ENCODE results near the gene TECPR1. TPM values are rescaled to one million over a fixed set of nuclear protein-coding genes. Genes with fewer than 3 reads are reported as not detected.

The TECPR1 gene
- total RNA-seq, 4 donors from 2014 or later = 33.8 to 74.1 (median 44.1) TPM

- TF ChIP-seq CTCF (IDR thresholded peaks at IDR 0.05) (no peak), POLR2A (IDR thresholded peaks at IDR 0.05) (no peak)
- Histone ChIP-seq H3K27me3 (no peaks in the 10 kb centered on the region), H3K4me1 (no peaks in the 10 kb centered on the region), H3K4me3 (no peak overlapping the region), H3K36me3 (peaks cover 0 to 45% (median 0%) of the 10 kb centered on the region in 3 donors), H3K9me3 (no peaks in the 10 kb centered on the region), H3K27ac (no peak overlapping the region)
- DNase-seq = no peak
Measured at GRCh38 chr7:98231493-98232262, 20.4 kb downstream of the TECPR1 start.

- no peak overlapping the region for H3K27ac ChIP-seq
- H3K4me1 ChIP-seq = no peaks in the 10 kb centered on the region
- no peaks in the 10 kb centered on the region for H3K9me3 ChIP-seq
- H3K36me3 ChIP-seq = peaks cover 0 to 46% (median 0%) of the 10 kb centered on the region in 3 donors
- DNase-seq = no peak
- H3K27me3 ChIP-seq = no peaks in the 10 kb centered on the region
- H3K4me3 ChIP-seq = no peak overlapping the region
- TF ChIP-seq POLR2A (IDR thresholded peaks at IDR 0.05) = no peak
- no peak for TF ChIP-seq CTCF (IDR thresholded peaks at IDR 0.05)
Measured at GRCh38 chr7:98230746-98231471, 21.1 kb downstream of the TECPR1 start.

GRCh38 chr7:98229991-98230745 is 21.9 kb downstream of the TECPR1 start:
- Histone ChIP-seq H3K27ac (no peak overlapping the region), H3K36me3 (peaks cover 0 to 46% (median 0%) of the 10 kb centered on the region in 3 donors), H3K4me3 (no peak overlapping the region), H3K27me3 (no peaks in the 10 kb centered on the region), H3K9me3 (no peaks in the 10 kb centered on the region), H3K4me1 (no peaks in the 10 kb centered on the region)
- no peak for DNase-seq
- TF ChIP-seq POLR2A (IDR thresholded peaks at IDR 0.05) (no peak), CTCF (IDR thresholded peaks at IDR 0.05) (no peak)

- Histone ChIP-seq H3K9me3 (no peaks in the 10 kb centered on the region), H3K4me3 (no peak overlapping the region), H3K4me1 (no peaks in the 10 kb centered on the region), H3K27ac (no peak overlapping the region), H3K36me3 (peaks cover 0 to 50% (median 0%) of the 10 kb centered on the region in 3 donors), H3K27me3 (no peaks in the 10 kb centered on the region)
- no peak for DNase-seq
- TF ChIP-seq POLR2A (IDR thresholded peaks at IDR 0.05) = no peak
Measured at GRCh38 chr7:98229441-98229840, 22.6 kb downstream of the TECPR1 start.

- no peak overlapping the region for H3K27ac ChIP-seq
- no peak for DNase-seq
- H3K36me3 ChIP-seq = peaks cover 0 to 56% (median 0%) of the 10 kb centered on the region in 3 donors
- no peaks in the 10 kb centered on the region for H3K27me3 ChIP-seq
- H3K4me1 ChIP-seq = no peaks in the 10 kb centered on the region
- H3K4me3 ChIP-seq = no peak overlapping the region
- TF ChIP-seq POLR2A (IDR thresholded peaks at IDR 0.05) (no peak), CTCF (IDR thresholded peaks at IDR 0.05) (no peak)
- no peaks in the 10 kb centered on the region for H3K9me3 ChIP-seq
Measured at GRCh38 chr7:98228801-98229200, 23.2 kb downstream of the TECPR1 start.
